ENCODE results near the gene HSF5.

- TF ChIP-seq CREB5 (CRISPR knock-in tag; IDR thresholded peaks at IDR 0.05; ENCODE audit: low read depth) (no peak), PATZ1 (CRISPR knock-in tag; IDR thresholded peaks at IDR 0.05; ENCODE audit: borderline replicate concordance) (no peak), RARB (CRISPR knock-in tag; IDR thresholded peaks at IDR 0.05) (no peak), ZFP3 (CRISPR knock-in tag; IDR thresholded peaks at IDR 0.05) (no peak), PPARA (CRISPR knock-in tag; IDR thresholded peaks at IDR 0.05; ENCODE audit: borderline replicate concordance) (no peak), OSR1 (CRISPR knock-in tag; IDR thresholded peaks at IDR 0.05) (no peak)
These were observed 16.7 kb upstream of the HSF5 start for GRCh38 chr17:58504826-58505351.
